Neuronal stem cell (in vitro differentiated cells): Measurements from ENCODE around the gene ANO6.

Source experiments
- DNase-seq: peaks from one replicate; pipeline ENCODE4 v3.0.0-alpha.2; 2013; ENCODE audit warnings: low spot score
- H2AFZ ChIP-seq: one replicate; pipeline ENCODE4 v1.6.1; 2013; ENCODE audit warnings: mild to moderate bottlenecking, low read length, inconsistent platforms
- H2AK5ac ChIP-seq: 2 replicates; pipeline ENCODE4 v1.6.1; 2013; ENCODE audit warnings: low read depth, mild to moderate bottlenecking, inconsistent platforms, low read length, moderate library complexity, mixed read lengths
- H2BK120ac ChIP-seq: 2 replicates; pipeline ENCODE4 v1.6.1; 2013; ENCODE audit warnings: low read depth, mild to moderate bottlenecking, inconsistent platforms, low read length, moderate library complexity, mixed read lengths
- H2BK12ac ChIP-seq: one replicate; pipeline ENCODE4 v1.6.1; 2013; ENCODE audit warnings: low read length, inconsistent platforms
- H2BK15ac ChIP-seq: 2 replicates; pipeline ENCODE4 v1.6.1; 2013; ENCODE audit warnings: mild to moderate bottlenecking, low read length, inconsistent platforms, mixed read lengths
- H2BK5ac ChIP-seq: one replicate; pipeline ENCODE4 v1.6.1; 2013; ENCODE audit warnings: inconsistent platforms, mild to moderate bottlenecking, low read length, moderate library complexity
- H3K14ac ChIP-seq: one replicate; pipeline ENCODE4 v1.6.1; 2013; ENCODE audit warnings: low read length, inconsistent platforms
- H3K18ac ChIP-seq: 2 replicates; pipeline ENCODE4 v1.6.1; 2013; ENCODE audit warnings: low read length, inconsistent platforms
- H3K23ac ChIP-seq: 2 replicates; pipeline ENCODE4 v1.6.1; 2013; ENCODE audit warnings: low read depth, mild to moderate bottlenecking, mixed read lengths, low read length, inconsistent platforms; ENCODE audit not compliant: poor library complexity
- H3K27ac ChIP-seq: replicated peaks from 3 replicates; pipeline ENCODE4 v1.5.1; 2013; ENCODE audit warnings: low read length, inconsistent platforms
- H3K27me3 ChIP-seq, 3 experiments: 2 replicates each; pipeline ENCODE4 v1.6.1; 2013; ENCODE audit warnings: low read length in 3 of 3, mild to moderate bottlenecking in 2 of 3, inconsistent platforms in 1 of 3, low read depth in 1 of 3, mixed read lengths in 1 of 3, moderate library complexity in 1 of 3; ENCODE audit not compliant: control insufficient read depth in 3 of 3, insufficient read depth in 3 of 3
- H3K36me3 ChIP-seq, 2 donors: replicated peaks in 1 of 2; 2 replicates each; pipeline ENCODE4 v1.6.1; 2013; ENCODE audit warnings: low read length in 2 of 2; ENCODE audit not compliant: control insufficient read depth in 2 of 2, insufficient read depth in 2 of 2
- H3K4ac ChIP-seq: 2 replicates; pipeline ENCODE4 v1.6.1; 2013; ENCODE audit warnings: inconsistent platforms, mild to moderate bottlenecking, low read length, moderate library complexity
- H3K4me1 ChIP-seq, 2 donors: 1 replicate in 1 of 2; 2 replicates in 1 of 2; pipeline ENCODE4 v1.6.1; 2013; ENCODE audit warnings: low read length in 2 of 2, low read depth in 1 of 2; ENCODE audit not compliant: control insufficient read depth in 2 of 2, insufficient read depth in 1 of 2
- H3K4me2 ChIP-seq: one replicate; pipeline ENCODE4 v1.6.1; 2013; ENCODE audit warnings: mild to moderate bottlenecking, low read length, inconsistent platforms; ENCODE audit not compliant: insufficient read depth, poor library complexity, severe bottlenecking
- H3K4me3 ChIP-seq, 2 donors: 2 replicates each; pipeline ENCODE4 v1.5.1; 2013; ENCODE audit warnings: low read length in 2 of 2, mild to moderate bottlenecking in 2 of 2, inconsistent platforms in 1 of 2, moderate library complexity in 1 of 2
- H3K79me1 ChIP-seq: one replicate; pipeline ENCODE4 v1.6.1; 2013; ENCODE audit warnings: low read depth, mild to moderate bottlenecking, inconsistent platforms, low read length, moderate library complexity
- H3K9ac ChIP-seq: one replicate; pipeline ENCODE4 v1.6.1; 2013; ENCODE audit warnings: mild to moderate bottlenecking, low read depth, low read length, inconsistent platforms; ENCODE audit not compliant: poor library complexity
- H3K9me3 ChIP-seq, 2 donors: replicated peaks in 1 of 2; 2 replicates each; pipeline versions ENCODE3 to v1.6.1; 2013; ENCODE audit warnings: low read length in 2 of 2, mild to moderate bottlenecking in 2 of 2, inconsistent platforms in 1 of 2, low read depth in 1 of 2, mixed read lengths in 1 of 2, moderate library complexity in 1 of 2; ENCODE audit not compliant: control insufficient read depth in 2 of 2, insufficient read depth in 1 of 2
- H4K8ac ChIP-seq: one replicate; pipeline ENCODE4 v1.6.1; 2013; ENCODE audit warnings: low read depth, mild to moderate bottlenecking, inconsistent platforms, low read length, moderate library complexity
- H4K91ac ChIP-seq: one replicate; pipeline ENCODE4 v1.6.1; 2013; ENCODE audit warnings: low read length, low read depth, mild to moderate bottlenecking, inconsistent platforms; ENCODE audit not compliant: poor library complexity
- WGBS, 2 donors: extraction: QIAGEN DNeasy Blood & Tissue Kit; methylation state at CpG; one replicate each; pipeline ENCODE4 v1.1.7; 2013; ENCODE audit warnings: missing lambda C conversion rate in 2 of 2, mixed read lengths in 1 of 2; ENCODE audit not compliant: insufficient read length in 2 of 2, insufficient replicate concordance in 1 of 2; ENCODE audit errors: extremely low coverage in 2 of 2; 5-methylcytosine and 5-hydroxymethylcytosine counted together

ANO6 gene

DNA sequence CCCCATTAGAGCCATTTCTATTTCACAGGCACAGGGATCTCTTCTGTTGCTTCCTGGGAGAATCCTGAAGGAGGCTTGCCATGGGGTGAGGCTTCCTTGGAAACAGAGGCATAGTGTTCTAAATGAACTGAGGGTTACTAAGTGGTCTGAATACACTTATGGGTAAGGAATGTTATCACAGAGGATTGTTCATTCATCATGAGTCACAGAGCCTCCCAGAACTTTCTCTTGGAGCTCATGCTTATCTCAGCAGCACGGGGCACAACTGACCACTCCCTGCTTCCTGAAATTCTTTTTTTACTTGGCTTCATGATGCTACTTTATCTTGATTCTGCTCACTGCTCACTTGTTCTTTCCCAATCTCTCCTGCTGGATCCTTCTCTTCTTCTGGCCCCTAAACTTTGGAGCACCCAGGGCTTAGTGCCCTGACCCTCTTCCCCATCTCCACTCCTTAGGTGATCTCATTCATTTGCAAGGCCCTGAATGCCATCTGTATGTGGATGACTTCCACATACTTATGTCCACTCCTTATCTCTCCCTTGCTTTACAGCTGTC, 57.9 kb downstream of the ANO6 start:
- no peak overlapping the region for H2AK5ac ChIP-seq
- H4K8ac ChIP-seq, result no peak overlapping the region
- no peak overlapping the region for H3K18ac ChIP-seq
- no peak overlapping the region for H3K23ac ChIP-seq
- H3K4me2 ChIP-seq, result no peak overlapping the region
- no peaks in the 10 kb centered on the region for H3K27me3 ChIP-seq
- H3K27ac ChIP-seq, result no peak overlapping the region
- H2BK120ac ChIP-seq, result no peak overlapping the region
- no peak overlapping the region for H2BK15ac ChIP-seq
- no peak overlapping the region for H3K14ac ChIP-seq
- H3K79me1 ChIP-seq, result no peaks in the 10 kb centered on the region
- no CpG with 5 or more reads among the region's 1 CpG for WGBS, 2 donors
- no peak overlapping the region for H3K9ac ChIP-seq
- H3K4me1 ChIP-seq, result no peaks in the 10 kb centered on the region
- H2BK5ac ChIP-seq, result no peak overlapping the region
- H2BK12ac ChIP-seq, result no peak overlapping the region
- no peak for DNase-seq
- H2AFZ ChIP-seq, result no peak overlapping the region
- no peaks in the 10 kb centered on the region for H3K9me3 ChIP-seq
- H3K4ac ChIP-seq, result no peak overlapping the region
- H3K36me3 ChIP-seq, result peaks cover 0 to 9% of the 10 kb centered on the region in 2 donors
- no peak overlapping the region for H3K4me3 ChIP-seq
- H4K91ac ChIP-seq, result no peak overlapping the region

GRCh38 chr12:45276154-45276755, 60.4 kb downstream of the ANO6 start:
- peaks cover 0 to 4% of the 10 kb centered on the region in 2 donors for H3K4me1 ChIP-seq
- H3K27me3 ChIP-seq, result no peaks in the 10 kb centered on the region
- H3K9me3 ChIP-seq, result peaks cover 0 to 4% of the 10 kb centered on the region in 2 donors
- H3K36me3 ChIP-seq, result peaks cover 1 to 9% of the 10 kb centered on the region in 2 donors
- H3K27ac ChIP-seq, result no peak overlapping the region
- WGBS, 2 donors, result no CpG with 5 or more reads among the region's 5 CpGs
- no peak overlapping the region for H2BK12ac ChIP-seq
- no peak overlapping the region for H4K8ac ChIP-seq
- no peak overlapping the region for H3K14ac ChIP-seq
- H2BK5ac ChIP-seq, result no peak overlapping the region
- no peaks in the 10 kb centered on the region for H3K79me1 ChIP-seq
- no peak overlapping the region for H2AK5ac ChIP-seq
- no peak overlapping the region for H2BK120ac ChIP-seq
- H2BK15ac ChIP-seq, result no peak overlapping the region
- DNase-seq, result no peak
- H3K4ac ChIP-seq, result no peak overlapping the region
- H3K23ac ChIP-seq, result no peak overlapping the region
- peak overlapping the region in 1 of 2 donors; percentile 35 for H3K4me3 ChIP-seq
- H3K18ac ChIP-seq, result no peak overlapping the region
- no peak overlapping the region for H4K91ac ChIP-seq
- H3K9ac ChIP-seq, result no peak overlapping the region
- H3K4me2 ChIP-seq, result no peak overlapping the region
- no peak overlapping the region for H2AFZ ChIP-seq

- H2BK12ac ChIP-seq, result no peak overlapping the region
- peaks cover 0 to 7% of the 10 kb centered on the region in 2 donors for H3K9me3 ChIP-seq
- no peak overlapping the region for H4K8ac ChIP-seq
- no peak for DNase-seq
- no peak overlapping the region for H2AK5ac ChIP-seq
- no peak overlapping the region for H3K23ac ChIP-seq
- H2AFZ ChIP-seq, result no peak overlapping the region
- H3K27me3 ChIP-seq, result no peaks in the 10 kb centered on the region
- H2BK120ac ChIP-seq, result no peak overlapping the region
- H3K36me3 ChIP-seq, result peaks cover 1 to 13% of the 10 kb centered on the region in 2 donors
- no peak overlapping the region for H3K14ac ChIP-seq
- H2BK15ac ChIP-seq, result no peak overlapping the region
- H4K91ac ChIP-seq, result no peak overlapping the region
- H3K27ac ChIP-seq, result no peak overlapping the region
- H3K4me2 ChIP-seq, result no peak overlapping the region
- no peak overlapping the region for H3K9ac ChIP-seq
- H3K4me3 ChIP-seq, result no peak overlapping the region
- peaks cover 0 to 4% of the 10 kb centered on the region in 2 donors for H3K4me1 ChIP-seq
- no CpG with 5 or more reads among the region's 1 CpG for WGBS, 2 donors
- H3K79me1 ChIP-seq, result no peaks in the 10 kb centered on the region
- H3K4ac ChIP-seq, result no peak overlapping the region
- no peak overlapping the region for H3K18ac ChIP-seq
- H2BK5ac ChIP-seq, result no peak overlapping the region
These were observed 62.6 kb downstream of the ANO6 start for GRCh38 chr12:45278447-45278846.

- Histone ChIP-seq H3K9ac (no peak overlapping the region), H3K18ac (no peak overlapping the region), H4K91ac (no peak overlapping the region), H3K27ac (no peak overlapping the region), H4K8ac (no peak overlapping the region), H3K4me1 (peaks cover 0 to 8% of the 10 kb centered on the region in 2 donors), H3K4me2 (no peak overlapping the region), H3K23ac (no peak overlapping the region), H2BK15ac (no peak overlapping the region), H3K36me3 (peaks cover 1 to 4% of the 10 kb centered on the region in 2 donors), H3K4me3 (no peak overlapping the region), H3K14ac (no peak overlapping the region), H2AFZ (no peak overlapping the region), H3K4ac (no peak overlapping the region), H3K79me1 (no peaks in the 10 kb centered on the region), H2AK5ac (no peak overlapping the region), H2BK12ac (no peak overlapping the region), H2BK5ac (no peak overlapping the region), H2BK120ac (no peak overlapping the region), H3K27me3 (no peaks in the 10 kb centered on the region), H3K9me3 (peaks cover 0 to 7% of the 10 kb centered on the region in 2 donors)
- no CpG with 5 or more reads among the region's 4 CpGs for WGBS, 2 donors
- DNase-seq, result no peak
These were observed 64.3 kb downstream of the ANO6 start for GRCh38 chr12:45279931-45280830.
